Cardiac muscle cell (in vitro differentiated cells and primary cell): Measurements from ENCODE around the gene SLAIN2. TPM values are rescaled to one million over a fixed set of nuclear protein-coding genes. Genes with fewer than 3 reads are reported as not detected.

Source experiments
- DNase-seq, 2 donors: peaks; one replicate each; pipeline versions ENCODE4 v3.0.0 to v3.0.0-alpha.2; 2010 to 2017; ENCODE audit warnings: low read depth in 1 of 2, low spot score in 1 of 2
- H3K27ac ChIP-seq: fragments of 200-600 bp; sonication (generic); 2 replicates; pipeline ENCODE4 v1.5.1; 2016
- H3K27me3 ChIP-seq: fragments of 200-600 bp; sonication (generic); 2 replicates; pipeline ENCODE4 v1.6.0; 2016; ENCODE audit warnings: control low read depth
- H3K36me3 ChIP-seq: fragments of 200-600 bp; sonication (generic); 2 replicates; pipeline ENCODE4 v1.5.1; 2016; ENCODE audit warnings: control low read depth
- H3K4me1 ChIP-seq: fragments of 200-600 bp; sonication (generic); 2 replicates; pipeline ENCODE4 v1.8.1; 2017; ENCODE audit warnings: low read depth, mild to moderate bottlenecking, mixed run types
- H3K4me3 ChIP-seq: fragments of 200-600 bp; sonication (generic); 2 replicates; pipeline ENCODE4 v1.5.1; 2016; ENCODE audit warnings: mild to moderate bottlenecking
- H3K9me3 ChIP-seq: fragments of 200-600 bp; sonication (generic); 2 replicates; pipeline ENCODE4 v1.5.1; 2017; ENCODE audit warnings: low read depth, mild to moderate bottlenecking, control low read depth
- polyA plus RNA-seq: library from polyadenylated mRNA; unstranded; fragments of >200 nt; fragmentation: Nextera tagmentation; extraction: Ambion mirVana; gene quantifications from 2 replicates; pipeline ENCODE4 v1.2.1, GENCODE V29; 2016
- total RNA-seq: library from RNA; depleted of rRNA; stranded (reverse); fragments of >200 nt; gene quantifications from 2 replicates; pipeline ENCODE4 v1.2.3, GENCODE V29; 2016
- TF ChIP-seq, protein P1 (sequence below): IDR thresholded peaks from 2 replicates; pipeline ENCODE4 v1.5.1; 2012; ENCODE audit warnings: low read depth, mild to moderate bottlenecking, low read length

SLAIN2 gene
- total and polyA plus RNA-seq, 2 experiments from 2014 or later: 23.8 to 92.5 TPM

DNA sequence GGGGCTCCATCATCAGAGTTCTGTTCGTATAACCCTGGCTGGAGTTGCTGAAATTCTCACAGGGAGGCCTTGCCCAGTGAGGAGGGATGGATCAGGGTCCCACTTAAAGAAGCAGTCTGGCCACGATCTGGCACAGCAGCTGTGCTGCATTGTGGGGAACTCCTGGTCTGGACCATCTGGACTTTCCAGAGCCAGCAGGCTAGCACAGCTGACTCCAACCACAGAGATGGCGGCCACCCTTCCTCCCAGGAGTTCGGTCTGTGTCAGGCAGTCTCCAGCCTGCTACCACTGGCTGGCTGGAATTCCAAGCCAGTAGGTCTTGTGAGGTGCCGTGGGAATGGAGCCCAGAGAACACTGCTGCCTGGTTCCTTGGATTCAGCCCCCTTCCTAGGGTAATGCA lies 62.0 kb downstream of the SLAIN2 start:
- H3K4me3 ChIP-seq: no peak overlapping the region
- TF ChIP-seq, protein P1, sequence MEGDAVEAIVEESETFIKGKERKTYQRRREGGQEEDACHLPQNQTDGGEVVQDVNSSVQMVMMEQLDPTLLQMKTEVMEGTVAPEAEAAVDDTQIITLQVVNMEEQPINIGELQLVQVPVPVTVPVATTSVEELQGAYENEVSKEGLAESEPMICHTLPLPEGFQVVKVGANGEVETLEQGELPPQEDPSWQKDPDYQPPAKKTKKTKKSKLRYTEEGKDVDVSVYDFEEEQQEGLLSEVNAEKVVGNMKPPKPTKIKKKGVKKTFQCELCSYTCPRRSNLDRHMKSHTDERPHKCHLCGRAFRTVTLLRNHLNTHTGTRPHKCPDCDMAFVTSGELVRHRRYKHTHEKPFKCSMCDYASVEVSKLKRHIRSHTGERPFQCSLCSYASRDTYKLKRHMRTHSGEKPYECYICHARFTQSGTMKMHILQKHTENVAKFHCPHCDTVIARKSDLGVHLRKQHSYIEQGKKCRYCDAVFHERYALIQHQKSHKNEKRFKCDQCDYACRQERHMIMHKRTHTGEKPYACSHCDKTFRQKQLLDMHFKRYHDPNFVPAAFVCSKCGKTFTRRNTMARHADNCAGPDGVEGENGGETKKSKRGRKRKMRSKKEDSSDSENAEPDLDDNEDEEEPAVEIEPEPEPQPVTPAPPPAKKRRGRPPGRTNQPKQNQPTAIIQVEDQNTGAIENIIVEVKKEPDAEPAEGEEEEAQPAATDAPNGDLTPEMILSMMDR: no peak
- no peaks in the 10 kb centered on the region for H3K36me3 ChIP-seq
- DNase-seq: no peak
- H3K27me3 ChIP-seq: no peaks in the 10 kb centered on the region
- H3K9me3 ChIP-seq: no peaks in the 10 kb centered on the region
- H3K4me1 ChIP-seq: peaks cover 5% of the 10 kb centered on the region
- H3K27ac ChIP-seq: no peak overlapping the region

DNA sequence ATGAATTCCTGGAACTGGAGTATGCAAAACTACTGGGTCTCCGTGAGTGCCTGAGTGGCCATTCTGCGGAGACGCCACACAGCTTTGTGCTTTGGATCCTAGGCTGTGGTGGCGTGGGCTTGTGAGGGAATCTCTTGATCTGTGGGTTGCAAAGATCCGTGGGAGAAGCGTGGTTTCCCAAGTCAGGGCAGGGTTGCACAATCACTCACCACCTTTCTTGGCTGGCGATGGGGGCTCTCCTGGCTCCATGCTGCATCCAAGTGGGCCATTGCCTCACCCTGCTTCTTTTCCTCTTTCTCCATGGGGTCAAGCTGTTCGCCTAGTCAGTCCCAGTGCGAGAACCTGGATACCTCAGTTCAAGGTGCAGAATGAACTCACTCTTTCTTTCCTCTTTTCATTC lies 62.5 kb downstream of the SLAIN2 start:
- Histone ChIP-seq H3K27ac (no peak overlapping the region), H3K27me3 (no peaks in the 10 kb centered on the region), H3K4me1 (peaks cover 5% of the 10 kb centered on the region), H3K4me3 (no peak overlapping the region), H3K36me3 (peaks cover 4% of the 10 kb centered on the region), H3K9me3 (no peaks in the 10 kb centered on the region)
- peak in 1 of 2 donors; percentile 30 for DNase-seq
- TF ChIP-seq, protein P1: no peak

DNA sequence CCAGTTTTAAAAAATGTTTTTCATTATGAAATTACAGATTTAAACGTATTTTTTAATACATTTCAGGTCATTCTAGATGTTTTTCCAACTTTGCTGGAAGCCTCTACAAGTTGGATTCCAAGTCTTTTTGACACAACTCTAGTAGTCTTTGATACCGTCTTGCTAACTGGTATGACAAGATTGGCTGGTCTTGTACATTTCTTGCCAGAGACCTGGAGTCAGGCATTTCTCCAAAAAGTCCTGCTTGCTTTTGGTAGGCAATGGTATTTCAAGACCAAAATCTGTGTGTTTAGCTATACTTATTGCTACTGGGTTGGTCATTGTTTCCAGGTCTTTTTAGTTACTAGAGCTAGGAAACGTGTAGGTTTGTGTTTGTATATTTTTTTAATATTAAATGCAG lies 64.6 kb downstream of the SLAIN2 start:
- H3K4me1 ChIP-seq: peaks cover 5% of the 10 kb centered on the region

DNA sequence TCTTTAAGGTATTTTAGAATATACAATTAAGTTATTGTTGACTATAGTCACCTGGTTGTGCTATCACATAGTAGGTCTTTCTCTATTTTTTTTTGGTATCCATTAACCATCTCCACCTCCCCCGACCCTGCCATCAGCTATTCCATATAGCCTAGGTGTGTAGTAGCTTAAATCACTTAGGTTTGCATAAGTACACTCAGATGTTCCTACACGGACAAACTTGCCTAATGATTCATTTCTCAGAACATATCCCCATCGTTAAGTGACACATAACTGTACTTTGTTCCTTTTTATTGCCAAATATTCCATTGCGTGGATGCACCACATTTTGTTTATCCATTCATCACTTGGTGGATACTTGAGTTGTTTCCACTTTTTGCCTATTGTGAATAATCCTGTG lies 67.9 kb downstream of the SLAIN2 start:
- TF ChIP-seq, protein P1: no peak
- no peak for DNase-seq
- Histone ChIP-seq H3K4me1 (peaks cover 5% of the 10 kb centered on the region), H3K27ac (no peak overlapping the region), H3K36me3 (peaks cover 10% of the 10 kb centered on the region), H3K27me3 (no peaks in the 10 kb centered on the region), H3K9me3 (no peaks in the 10 kb centered on the region), H3K4me3 (no peak overlapping the region)

More for the DNA sequence above, 64.6 kb downstream of the SLAIN2 start:
- Histone ChIP-seq H3K4me3 (no peak overlapping the region), H3K27ac (no peak overlapping the region), H3K9me3 (no peaks in the 10 kb centered on the region), H3K36me3 (peaks cover 10% of the 10 kb centered on the region), H3K27me3 (no peaks in the 10 kb centered on the region)
- DNase-seq: no peak
- TF ChIP-seq, protein P1: no peak

DNA sequence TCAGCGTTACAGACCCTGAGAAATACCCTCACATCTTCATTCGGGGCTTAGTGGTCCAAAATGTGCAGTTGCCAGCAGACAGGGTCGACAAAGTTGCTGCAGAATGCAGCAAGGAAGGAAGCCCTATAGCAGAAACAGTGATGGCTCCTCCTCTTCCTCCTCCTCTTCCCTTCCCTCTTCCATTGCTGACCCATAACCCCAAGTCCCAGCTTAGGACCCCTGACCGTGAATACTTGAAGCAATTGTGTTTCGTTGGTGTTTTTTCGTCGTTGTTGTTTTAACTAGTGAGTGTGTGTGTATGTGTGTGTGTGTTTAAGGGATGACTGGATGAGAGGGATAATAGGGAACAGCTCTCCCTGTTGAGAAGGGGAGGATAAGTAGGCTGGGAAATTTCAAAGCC lies 69.5 kb downstream of the SLAIN2 start:
- Histone ChIP-seq H3K27ac (no peak overlapping the region), H3K4me1 (no peaks in the 10 kb centered on the region), H3K9me3 (no peaks in the 10 kb centered on the region), H3K36me3 (peaks cover 10% of the 10 kb centered on the region), H3K27me3 (no peaks in the 10 kb centered on the region), H3K4me3 (no peak overlapping the region)
- TF ChIP-seq, protein P1: no peak
- DNase-seq: no peak

DNA sequence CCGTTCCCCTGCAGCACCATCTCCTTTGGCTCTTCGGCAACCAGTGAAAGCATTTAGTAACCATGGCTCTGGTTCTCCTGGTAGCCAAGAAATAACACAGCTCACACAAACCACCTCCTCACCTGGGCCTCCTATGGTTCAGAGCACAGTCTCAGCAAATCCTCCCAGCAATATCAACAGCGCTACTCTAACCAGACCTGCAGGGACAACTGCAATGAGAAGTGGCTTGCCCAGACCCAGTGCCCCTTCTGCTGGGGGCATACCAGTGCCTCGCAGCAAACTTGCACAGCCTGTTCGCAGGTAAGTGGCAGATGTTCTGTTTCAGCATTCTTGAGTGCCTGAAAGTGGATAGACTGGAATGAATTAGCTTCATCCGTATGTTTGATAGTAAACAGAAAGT lies 78.8 kb downstream of the SLAIN2 start:
- TF ChIP-seq, protein P1: no peak
- Histone ChIP-seq H3K4me1 (no peaks in the 10 kb centered on the region), H3K36me3 (peaks cover 16% of the 10 kb centered on the region), H3K27me3 (no peaks in the 10 kb centered on the region), H3K9me3 (no peaks in the 10 kb centered on the region), H3K4me3 (no peak overlapping the region), H3K27ac (no peak overlapping the region)
- DNase-seq: no peak
